Adipocyte (in vitro differentiated cells): ENCODE data around the gene LAG3.
"Not testable (repeated sequence)": the region's sequence is repeated elsewhere in the genome, so short reads cannot be mapped to it uniquely, and the experiment has no call there.

ENCODE experiments used
- DNase-seq: peaks from one replicate; pipeline ENCODE4 v3.0.0-alpha.2; 2015; ENCODE audit warnings: low read depth
- H3K27me3 ChIP-seq: replicated peaks from 2 replicates; pipeline ENCODE4 v1.7.0; 2013; ENCODE audit warnings: mild to moderate bottlenecking, low read length, moderate library complexity; ENCODE audit not compliant: control insufficient read depth, insufficient read depth
- H3K36me3 ChIP-seq: 2 replicates; pipeline ENCODE4 v1.7.0; 2013; ENCODE audit warnings: low read length, mild to moderate bottlenecking, moderate library complexity; ENCODE audit not compliant: control insufficient read depth, insufficient read depth, severe bottlenecking
- H3K4me1 ChIP-seq: 2 replicates; pipeline ENCODE4 v1.7.0; 2013; ENCODE audit warnings: mild to moderate bottlenecking, low read length, moderate library complexity; ENCODE audit not compliant: control insufficient read depth, insufficient read depth
- H3K4me3 ChIP-seq: 2 replicates; pipeline ENCODE4 v1.7.0; 2013; ENCODE audit warnings: mild to moderate bottlenecking, low read length, moderate library complexity
- H3K9ac ChIP-seq: 2 replicates; pipeline ENCODE4 v1.7.0; 2013; ENCODE audit warnings: mild to moderate bottlenecking, low read length, moderate library complexity
- H3K9me3 ChIP-seq: 2 replicates; pipeline ENCODE4 v1.7.0; 2013; ENCODE audit warnings: mild to moderate bottlenecking, low read length, moderate library complexity; ENCODE audit not compliant: control insufficient read depth

The LAG3 gene

GRCh38 chr12:6772331-6772695 is at the start of gene LAG3:
LAG3 (plus strand) TSS chr12:6772520; CDS start chr12:6772853, 333 bp downstream.
- no peak within 1 kb of the TSS for H3K4me3 ChIP-seq
- H3K9me3 ChIP-seq: no peaks in the 10 kb centered on the region
- DNase-seq: no peak
- H3K27me3 ChIP-seq: no peaks in the 10 kb centered on the region
- H3K9ac ChIP-seq: no peak within 1 kb of the TSS
- peaks cover 18% of the 10 kb centered on the region for H3K36me3 ChIP-seq
- peaks cover 12% of the 10 kb centered on the region for H3K4me1 ChIP-seq

GRCh38 chr12:6722863-6723262 is 49.5 kb upstream of the LAG3 start:
- no peaks in the 10 kb centered on the region for H3K27me3 ChIP-seq
- H3K9me3 ChIP-seq: no peaks in the 10 kb centered on the region
- H3K4me1 ChIP-seq: peaks cover 8% of the 10 kb centered on the region
- no peak overlapping the region for H3K4me3 ChIP-seq
- no peak for DNase-seq
- peaks cover 4% of the 10 kb centered on the region for H3K36me3 ChIP-seq
- H3K9ac ChIP-seq: no peak overlapping the region

DNA sequence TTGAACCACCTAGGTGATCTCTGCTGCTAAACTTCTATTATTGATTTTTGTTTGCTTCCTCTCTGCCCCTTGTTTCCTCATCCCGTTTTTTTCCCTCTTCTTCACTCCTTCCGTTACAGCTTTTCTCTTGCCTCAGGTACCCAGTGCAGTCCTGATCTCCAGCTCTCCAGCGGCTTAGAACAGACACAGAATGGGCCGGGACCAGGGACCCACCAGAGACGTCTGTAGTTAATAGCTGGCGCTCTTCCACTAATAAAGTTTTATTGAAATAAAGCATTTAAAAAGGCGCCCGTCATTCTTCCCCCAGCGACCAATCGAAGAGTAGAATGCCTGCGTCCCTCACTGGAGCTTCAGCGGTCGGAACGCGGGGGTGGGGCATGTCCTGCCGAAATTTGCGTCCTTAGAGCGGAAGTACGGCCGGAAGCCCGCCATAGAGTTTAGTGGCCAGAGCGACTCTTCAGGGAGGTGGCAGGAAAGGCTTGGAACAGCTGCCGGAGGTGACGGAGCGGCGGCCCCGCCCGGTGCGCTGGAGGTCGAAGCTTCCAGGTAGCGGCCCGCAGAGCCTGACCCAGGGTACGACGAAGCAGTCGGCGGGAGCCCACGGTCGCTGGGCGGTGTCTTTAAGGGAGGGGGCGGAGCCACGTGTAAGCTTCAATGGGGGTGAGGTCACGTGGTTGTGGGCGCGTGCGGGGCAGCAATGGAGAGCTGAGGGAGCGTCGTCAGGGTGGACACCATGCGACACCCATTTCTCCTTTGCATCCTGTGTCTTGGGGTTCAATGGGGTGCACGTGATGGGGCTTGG is 48.5 kb upstream of the LAG3 start, which contains the start of gene COPS7A:
Gene COPS7A, plus strand, starts transcription at position 440 of the 802 bp plus-strand sequence. CDS start 611 bp downstream, outside the sequence.
- DNase-seq: peak; percentile 99
- H3K4me3 ChIP-seq: peak within 1 kb of the TSS; percentile 94
- peaks cover 13% of the 10 kb centered on the region for H3K36me3 ChIP-seq

GRCh38 chr12:6724409-6724797 is 47.9 kb upstream of the LAG3 start:
- Histone ChIP-seq H3K27me3 (no peaks in the 10 kb centered on the region), H3K9me3 (no peaks in the 10 kb centered on the region), H3K36me3 (peaks cover 19% of the 10 kb centered on the region), H3K4me1 (peaks cover 8% of the 10 kb centered on the region), H3K9ac (peak overlapping the region; percentile 84), H3K4me3 (peak overlapping the region; percentile 94)
- no peak for DNase-seq

More for the DNA sequence above, 48.5 kb upstream of the LAG3 start, which contains the start of gene COPS7A:
- peaks cover 8% of the 10 kb centered on the region for H3K4me1 ChIP-seq
- H3K9ac ChIP-seq: peak within 1 kb of the TSS; percentile 84
- no peaks in the 10 kb centered on the region for H3K9me3 ChIP-seq
- no peaks in the 10 kb centered on the region for H3K27me3 ChIP-seq

DNA sequence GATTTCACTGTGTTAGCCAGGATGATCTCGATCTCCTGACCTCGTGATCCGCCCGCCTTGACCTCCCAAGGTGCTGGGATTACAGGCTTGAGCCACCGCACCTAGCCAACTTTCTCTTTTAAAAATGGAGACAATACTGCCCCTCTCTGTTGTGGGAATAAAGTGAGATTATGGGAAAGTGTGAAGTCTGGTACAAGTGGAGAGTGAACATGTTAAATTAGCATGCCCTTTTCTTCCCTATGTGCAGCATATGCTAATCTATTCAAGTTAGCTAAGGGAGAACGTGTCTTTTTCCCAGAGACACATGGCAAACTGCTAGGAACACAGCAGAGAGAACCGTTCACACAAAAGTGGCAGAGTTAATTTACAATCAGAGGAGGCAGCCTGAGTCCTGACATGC is 47.0 kb upstream of the LAG3 start:
- Histone ChIP-seq H3K36me3 (peaks cover 29% of the 10 kb centered on the region), H3K4me1 (peaks cover 8% of the 10 kb centered on the region), H3K9ac (no peak overlapping the region), H3K4me3 (no peak overlapping the region), H3K9me3 (no peaks in the 10 kb centered on the region), H3K27me3 (no peaks in the 10 kb centered on the region)
- DNase-seq: no peak

DNA sequence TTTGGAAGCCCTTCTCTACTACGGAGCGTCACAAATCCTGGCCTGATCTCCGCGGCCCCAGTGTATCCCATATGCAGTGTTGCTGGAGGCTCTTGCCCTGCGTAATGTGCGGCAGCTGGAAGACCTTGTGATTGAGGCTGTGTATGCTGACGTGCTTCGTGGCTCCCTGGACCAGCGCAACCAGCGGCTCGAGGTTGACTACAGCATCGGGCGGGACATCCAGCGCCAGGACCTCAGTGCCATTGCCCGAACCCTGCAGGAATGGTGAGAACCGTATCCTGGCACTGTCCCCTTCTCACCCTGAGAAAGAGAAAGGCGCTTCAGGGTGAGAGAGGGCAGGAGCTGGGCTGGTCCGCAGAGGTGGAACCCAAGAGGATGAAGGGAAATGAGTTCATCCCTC is 43.1 kb upstream of the LAG3 start:
- H3K4me3 ChIP-seq: no peak overlapping the region
- no peaks in the 10 kb centered on the region for H3K9me3 ChIP-seq
- H3K9ac ChIP-seq: no peak overlapping the region
- peaks cover 8% of the 10 kb centered on the region for H3K4me1 ChIP-seq
- DNase-seq: no peak
- no peaks in the 10 kb centered on the region for H3K27me3 ChIP-seq
- H3K36me3 ChIP-seq: peaks cover 50% of the 10 kb centered on the region

- H3K36me3 ChIP-seq: peaks cover 50% of the 10 kb centered on the region
- H3K27me3 ChIP-seq: no peaks in the 10 kb centered on the region
- no peak overlapping the region for H3K4me3 ChIP-seq
- no peaks in the 10 kb centered on the region for H3K9me3 ChIP-seq
- no peak overlapping the region for H3K9ac ChIP-seq
- H3K4me1 ChIP-seq: peaks cover 6% of the 10 kb centered on the region
- DNase-seq: no peak
These were observed 42.2 kb upstream of the LAG3 start for GRCh38 chr12:6730169-6730568.

DNA sequence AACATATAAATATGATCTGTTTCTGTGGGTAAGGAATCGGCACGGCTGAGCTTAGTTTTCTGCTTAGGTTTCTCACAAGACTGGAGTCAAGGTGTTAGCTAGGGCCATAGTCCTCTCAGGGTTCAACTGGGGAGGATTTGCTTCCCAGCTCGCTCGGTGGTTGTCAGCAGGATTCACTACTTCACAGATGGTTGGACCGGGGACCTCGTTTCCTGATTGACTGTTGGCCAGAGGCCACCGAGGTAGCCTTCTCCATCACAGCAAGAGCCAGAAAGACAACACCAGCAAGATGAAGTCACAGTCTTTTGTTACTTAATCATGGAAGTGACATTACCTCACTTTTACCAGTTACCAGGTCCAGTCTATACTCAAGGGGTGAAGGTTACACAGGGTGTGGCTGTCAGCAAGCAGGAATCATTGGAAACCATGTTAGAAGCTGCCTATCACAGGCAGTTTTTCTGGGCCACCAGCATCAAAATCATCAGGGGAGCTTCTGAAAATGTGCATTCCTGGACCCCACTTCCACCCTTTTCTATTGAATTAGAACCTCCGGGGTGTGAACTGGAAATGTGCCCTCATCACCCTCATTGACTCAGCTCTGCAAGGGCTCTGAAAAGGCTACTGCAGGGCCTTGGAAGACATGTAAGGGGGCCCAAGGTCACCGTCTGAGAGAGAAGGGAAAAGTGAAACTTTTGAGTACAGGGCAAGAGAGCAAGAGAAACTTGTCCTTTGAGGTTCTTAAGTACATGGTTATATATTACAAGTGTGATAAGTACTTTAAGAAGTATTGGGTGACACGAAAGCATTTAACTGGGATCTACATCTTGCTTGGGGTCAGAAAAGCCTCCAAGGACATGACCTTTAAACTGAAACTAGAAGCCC is 37.6 kb upstream of the LAG3 start:
- peak overlapping the region; percentile 45 for H3K9ac ChIP-seq
- H3K27me3 ChIP-seq: no peaks in the 10 kb centered on the region
- peaks cover 26% of the 10 kb centered on the region for H3K4me1 ChIP-seq
- no peak for DNase-seq
- H3K36me3 ChIP-seq: peaks cover 27% of the 10 kb centered on the region
- no peak overlapping the region for H3K4me3 ChIP-seq
- no peaks in the 10 kb centered on the region for H3K9me3 ChIP-seq

- peaks cover 18% of the 10 kb centered on the region for H3K36me3 ChIP-seq
- no peaks in the 10 kb centered on the region for H3K9me3 ChIP-seq
- H3K4me1 ChIP-seq: peaks cover 26% of the 10 kb centered on the region
- no peaks in the 10 kb centered on the region for H3K27me3 ChIP-seq
- H3K4me3 ChIP-seq: no peak overlapping the region
- H3K9ac ChIP-seq: peak overlapping the region; percentile 45
- DNase-seq: peak; percentile 82
These were observed 36.7 kb upstream of the LAG3 start for GRCh38 chr12:6735448-6736191.

- DNase-seq: no peak
- H3K36me3 ChIP-seq: peaks cover 7% of the 10 kb centered on the region
- peak overlapping the region; percentile 45 for H3K9ac ChIP-seq
- H3K4me1 ChIP-seq: peaks cover 26% of the 10 kb centered on the region
- no peaks in the 10 kb centered on the region for H3K27me3 ChIP-seq
- no peaks in the 10 kb centered on the region for H3K9me3 ChIP-seq
- no peak overlapping the region for H3K4me3 ChIP-seq
These were observed 35.6 kb upstream of the LAG3 start for GRCh38 chr12:6736754-6737153.

GRCh38 chr12:6742080-6742479 is 30.2 kb upstream of the LAG3 start:
- not testable (repeated sequence) for H3K9me3 ChIP-seq, H3K27me3 ChIP-seq, H3K9ac ChIP-seq

More at GRCh38 chr12:6742080-6742479, 30.2 kb upstream of the LAG3 start:
- DNase-seq, H3K4me1 ChIP-seq, H3K4me3 ChIP-seq: not testable (repeated sequence)
- peaks cover 12% of the 10 kb centered on the region for H3K36me3 ChIP-seq
